SK-N-SH (cell line): ENCODE data around the gene VOPP1. TPM values are rescaled to one million over a fixed set of nuclear protein-coding genes. Genes with fewer than 3 reads are reported as not detected.

Experiments
- CTCF ChIA-PET: fragments of 300-600, 350-600 bp; formaldehyde crosslinking; extraction: SDS; loops from one replicate; lab custom pipeline; 2021; lab: Yijun Ruan, JAX
- POLR2A ChIA-PET: fragments of 350-600 bp; sonication (Branson Sonifier 250); formaldehyde crosslinking; extraction: SDS; loops from one replicate; lab custom pipeline; 2020; ENCODE audit warnings: antibody characterized with exemption, inconsistent platforms; lab: Yijun Ruan, JAX
- DNase-seq: peaks from one replicate; pipeline ENCODE4 v3.0.0; 2012
- H2AFZ ChIP-seq: fragments of 200-600 bp; sonication (generic); 2 replicates; pipeline ENCODE4 v1.8.1; 2016; ENCODE audit warnings: antibody characterized with exemption, mild to moderate bottlenecking, low read depth
- H3F3A ChIP-seq: fragments of 200-600 bp; sonication (generic); replicated peaks from 2 replicates; pipeline ENCODE3; 2016; ENCODE audit warnings: antibody characterized with exemption, mild to moderate bottlenecking; ENCODE audit not compliant: insufficient read depth
- H3K27ac ChIP-seq, 2 experiments: fragments of 200-500 bp in 1 of 2; fragments of 200-600 bp in 1 of 2; sonication (Bioruptor generic) in 1 of 2; sonication (generic), shearing (Covaris generic) in 1 of 2; 2 replicates each; pipeline versions ENCODE4 v1.5.1 to v1.6.1; 2014 to 2016; ENCODE audit warnings: low read depth in 2 of 2, inconsistent platforms in 1 of 2, low read length in 1 of 2, mild to moderate bottlenecking in 1 of 2, mixed read lengths in 1 of 2
- H3K27me3 ChIP-seq: fragments of 200-600 bp; sonication (generic), shearing (Covaris generic); 2 replicates; pipeline ENCODE4 v1.6.1; 2016; ENCODE audit warnings: mixed run types; ENCODE audit not compliant: insufficient read depth
- H3K36me3 ChIP-seq, 2 experiments: fragments of 200-500 bp in 1 of 2; fragments of 200-600 bp in 1 of 2; sonication (Bioruptor generic) in 1 of 2; sonication (generic) in 1 of 2; replicated peaks in 1 of 2; 2 replicates each; pipeline versions ENCODE3 to v1.5.1; 2014 to 2016; ENCODE audit warnings: low read length in 1 of 2, mild to moderate bottlenecking in 1 of 2; ENCODE audit not compliant: insufficient read depth in 2 of 2, control insufficient read depth in 1 of 2
- H3K4me1 ChIP-seq, 2 experiments: fragments of 200-500 bp in 1 of 2; fragments of 200-600 bp in 1 of 2; sonication (Bioruptor generic) in 1 of 2; sonication (generic), shearing (Covaris generic) in 1 of 2; 2 replicates each; pipeline versions ENCODE4 v1.5.1 to v1.6.1; 2014 to 2016; ENCODE audit warnings: low read depth in 1 of 2, low read length in 1 of 2, mixed run types in 1 of 2; ENCODE audit not compliant: insufficient read depth in 2 of 2, control insufficient read depth in 1 of 2
- H3K4me2 ChIP-seq: fragments of 200-600 bp; sonication (generic), shearing (Covaris generic); 2 replicates; pipeline ENCODE4 v1.6.1; 2017; ENCODE audit warnings: mixed run types
- H3K4me3 ChIP-seq, 2 experiments: fragments of 200-500 bp in 1 of 2; fragments of 200-600 bp in 1 of 2; sonication (Bioruptor generic) in 1 of 2; sonication (generic), shearing (Covaris generic) in 1 of 2; 2 replicates each; pipeline versions ENCODE4 v1.5.1 to v1.8.1; 2014 to 2016; ENCODE audit warnings: low read depth in 2 of 2, inconsistent platforms in 1 of 2, low read length in 1 of 2, mild to moderate bottlenecking in 1 of 2, mixed read lengths in 1 of 2, moderate library complexity in 1 of 2
- H3K79me2 ChIP-seq: fragments of 200-600 bp; sonication (generic); 2 replicates; pipeline ENCODE4 v1.8.1; 2017; ENCODE audit warnings: mild to moderate bottlenecking; ENCODE audit not compliant: insufficient read depth
- H3K9ac ChIP-seq: fragments of 200-600 bp; sonication (generic); 2 replicates; pipeline ENCODE4 v1.6.1; 2017; ENCODE audit warnings: mixed run types
- H3K9me2 ChIP-seq: fragments of 200-600 bp; sonication (generic); 2 replicates; pipeline ENCODE4 v1.6.1; 2017; ENCODE audit warnings: mixed run types
- H3K9me3 ChIP-seq: fragments of 200-600 bp; sonication (generic); 2 replicates; pipeline ENCODE4 v1.6.1; 2017; ENCODE audit warnings: mixed run types, mild to moderate bottlenecking, moderate library complexity
- H4K20me1 ChIP-seq: fragments of 200-600 bp; sonication (generic); 2 replicates; pipeline ENCODE4 v1.6.1; 2017; ENCODE audit warnings: mild to moderate bottlenecking, mixed run types; ENCODE audit not compliant: insufficient read depth
- FOXM1 ChIP-seq: IDR thresholded peaks from 2 replicates; pipeline ENCODE4 v1.4.0; 2012; ENCODE audit warnings: low read depth, mild to moderate bottlenecking
- RCOR1 ChIP-seq: fragments of 150-350 bp; IDR thresholded peaks from 2 replicates; pipeline ENCODE4 v1.6.1; 2017; ENCODE audit warnings: antibody characterized with exemption, low read length
- TEAD4 ChIP-seq: IDR thresholded peaks from 2 replicates; pipeline ENCODE4 v1.4.0; 2012; ENCODE audit warnings: mild to moderate bottlenecking, borderline replicate concordance; ENCODE audit not compliant: insufficient read depth
- YY1 ChIP-seq: IDR thresholded peaks from 2 replicates; pipeline ENCODE4 v1.4.0; 2012; ENCODE audit warnings: low read depth, mild to moderate bottlenecking
- WGBS: methylation state at CpG from one replicate; pipeline ENCODE4 v1.1.6; 2017; ENCODE audit warnings: low lambda C conversion rate; 5-methylcytosine and 5-hydroxymethylcytosine counted together
- polyA plus RNA-seq, 3 experiments: library from polyadenylated mRNA; depleted of rRNA; stranded (reverse); fragments of >200 nt; gene quantifications; 2 replicates each; pipeline ENCODE4 v1.2.3, GENCODE V29; 2012
- TF ChIP-seq, protein P1 (sequence below): IDR thresholded peaks from 2 replicates; pipeline ENCODE4; 2012
- TF ChIP-seq, protein P2 (sequence below): IDR thresholded peaks from 2 replicates; pipeline ENCODE4 v1.4.0; 2012; ENCODE audit warnings: low read depth, borderline replicate concordance
- TF ChIP-seq, protein P3 (sequence below): fragments of 150-350 bp; IDR thresholded peaks from 2 replicates; pipeline ENCODE4 v1.6.1; 2017; ENCODE audit warnings: antibody characterized with exemption, low read length, low read depth, borderline replicate concordance

Gene VOPP1
- polyA plus RNA-seq, 1 of the 3 experiments (the other 2 are of a cell fraction), result 69.5 TPM

DNA sequence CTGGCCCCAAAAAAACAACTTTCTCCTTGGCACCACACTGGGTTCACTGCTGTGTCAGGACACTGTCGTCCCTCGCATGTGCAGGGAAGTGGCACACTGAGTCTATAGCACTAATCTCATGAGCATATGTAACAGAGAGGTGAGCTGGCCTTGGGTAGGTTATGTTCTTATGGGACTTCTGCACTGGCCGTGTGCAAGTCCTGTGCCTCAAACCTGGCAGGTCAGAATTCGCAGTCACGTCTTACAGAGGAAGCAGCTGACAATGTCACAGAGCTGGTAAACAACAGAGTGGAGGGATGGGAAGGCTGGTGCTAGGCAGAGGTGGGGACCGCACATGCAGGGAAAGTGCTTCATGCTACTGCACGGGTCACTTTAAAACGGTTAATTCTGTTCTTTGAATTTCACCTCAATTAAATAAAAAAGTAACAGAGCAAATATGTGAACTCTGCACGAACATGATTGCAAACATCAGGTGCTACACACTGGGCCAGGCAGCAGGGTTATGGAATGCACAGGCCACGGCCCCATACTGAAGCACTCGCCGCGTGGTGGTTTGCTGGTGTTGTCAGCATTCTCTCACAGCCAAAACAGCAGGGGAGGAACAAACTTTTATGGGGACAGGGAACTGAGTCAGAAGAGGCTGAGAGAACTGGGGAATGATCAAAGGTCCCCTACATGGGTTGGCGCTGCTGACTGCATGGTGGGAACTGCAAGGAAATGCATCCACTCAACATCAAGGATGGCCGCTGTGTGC lies 54.2 kb downstream of the VOPP1 start:
- 97% methylated on average over 15 of the region's 15 CpGs for WGBS
- CTCF ChIA-PET, result interaction anchor here (1.2 to 1.5 kb wide), 2 partner anchors 16 to 86 kb away, joined by 3 to 5 read pairs; no protein-coding TSS in a partner anchor

DNA sequence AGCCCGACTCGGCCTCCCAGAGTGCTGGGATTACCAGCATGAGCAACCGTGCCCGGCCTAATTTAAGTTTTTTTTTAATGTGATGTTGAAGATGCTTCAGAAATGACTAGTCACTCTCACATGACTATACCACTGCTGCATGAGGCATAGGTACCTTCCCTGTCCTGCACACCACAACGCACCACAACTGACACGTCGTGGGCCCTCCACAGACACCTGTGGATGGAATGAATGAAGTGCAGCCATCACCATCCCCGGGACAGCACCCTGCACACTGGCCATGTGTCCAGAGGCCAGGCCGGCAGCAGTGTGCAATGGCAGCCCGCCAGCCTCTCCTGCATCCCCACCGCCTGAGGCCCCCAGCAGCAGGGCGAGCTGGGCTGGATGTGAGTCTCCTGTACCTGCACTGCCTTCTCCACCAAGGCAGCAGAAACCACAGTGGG lies 55.1 kb downstream of the VOPP1 start:
- TF ChIP-seq TEAD4, result no peak
- TF ChIP-seq, protein P1, sequence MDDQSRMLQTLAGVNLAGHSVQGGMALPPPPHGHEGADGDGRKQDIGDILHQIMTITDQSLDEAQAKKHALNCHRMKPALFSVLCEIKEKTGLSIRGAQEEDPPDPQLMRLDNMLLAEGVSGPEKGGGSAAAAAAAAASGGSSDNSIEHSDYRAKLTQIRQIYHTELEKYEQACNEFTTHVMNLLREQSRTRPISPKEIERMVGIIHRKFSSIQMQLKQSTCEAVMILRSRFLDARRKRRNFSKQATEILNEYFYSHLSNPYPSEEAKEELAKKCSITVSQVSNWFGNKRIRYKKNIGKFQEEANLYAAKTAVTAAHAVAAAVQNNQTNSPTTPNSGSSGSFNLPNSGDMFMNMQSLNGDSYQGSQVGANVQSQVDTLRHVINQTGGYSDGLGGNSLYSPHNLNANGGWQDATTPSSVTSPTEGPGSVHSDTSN, result no peak
- TF ChIP-seq FOXM1, result no peak
- Histone ChIP-seq H3K79me2 (peaks cover 66% of the 10 kb centered on the region), H3K4me2 (no peak overlapping the region), H4K20me1 (peaks cover 50% of the 10 kb centered on the region), H2AFZ (no peak overlapping the region), H3K4me1 (peaks cover 0 to 12% of the 10 kb centered on the region in 2 experiments; a peak in 1 of 4 replicates), H3F3A (no peaks in the 10 kb centered on the region), H3K9me3 (no peaks in the 10 kb centered on the region), H3K36me3 (peaks cover 57 to 58% of the 10 kb centered on the region in 2 experiments), H3K27ac (no peak overlapping the region), H3K9me2 (no peaks in the 10 kb centered on the region), H3K9ac (no peak overlapping the region), H3K27me3 (no peaks in the 10 kb centered on the region), H3K4me3 (no peak overlapping the region)
- ChIA-PET POLR2A (no interaction called here), CTCF (interaction anchor here (1.5 kb wide), 1 partner anchor 85 kb away, joined by 3 read pairs; no protein-coding TSS in a partner anchor)
- 74% methylated on average over 12 of the region's 12 CpGs for WGBS
- DNase-seq, result no peak

More for the DNA sequence above, 54.2 kb downstream of the VOPP1 start:
- peaks cover 0 to 20% of the 10 kb centered on the region in 2 experiments; a peak in 1 of 4 replicates for H3K4me1 ChIP-seq
- no peak overlapping the region for H3K4me3 ChIP-seq
- no peaks in the 10 kb centered on the region for H3K9me2 ChIP-seq
- H2AFZ ChIP-seq, result no peak overlapping the region
- no peak for DNase-seq
- POLR2A ChIA-PET, result no interaction called here
- no peaks in the 10 kb centered on the region for H3K27me3 ChIP-seq
- TF ChIP-seq YY1, result no peak
- TF ChIP-seq, protein P2, sequence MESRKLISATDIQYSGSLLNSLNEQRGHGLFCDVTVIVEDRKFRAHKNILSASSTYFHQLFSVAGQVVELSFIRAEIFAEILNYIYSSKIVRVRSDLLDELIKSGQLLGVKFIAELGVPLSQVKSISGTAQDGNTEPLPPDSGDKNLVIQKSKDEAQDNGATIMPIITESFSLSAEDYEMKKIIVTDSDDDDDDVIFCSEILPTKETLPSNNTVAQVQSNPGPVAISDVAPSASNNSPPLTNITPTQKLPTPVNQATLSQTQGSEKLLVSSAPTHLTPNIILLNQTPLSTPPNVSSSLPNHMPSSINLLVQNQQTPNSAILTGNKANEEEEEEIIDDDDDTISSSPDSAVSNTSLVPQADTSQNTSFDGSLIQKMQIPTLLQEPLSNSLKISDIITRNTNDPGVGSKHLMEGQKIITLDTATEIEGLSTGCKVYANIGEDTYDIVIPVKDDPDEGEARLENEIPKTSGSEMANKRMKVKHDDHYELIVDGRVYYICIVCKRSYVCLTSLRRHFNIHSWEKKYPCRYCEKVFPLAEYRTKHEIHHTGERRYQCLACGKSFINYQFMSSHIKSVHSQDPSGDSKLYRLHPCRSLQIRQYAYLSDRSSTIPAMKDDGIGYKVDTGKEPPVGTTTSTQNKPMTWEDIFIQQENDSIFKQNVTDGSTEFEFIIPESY, result no peak
- TF ChIP-seq RCOR1, result no peak
- no peak for TF ChIP-seq TEAD4
- TF ChIP-seq, protein P3, sequence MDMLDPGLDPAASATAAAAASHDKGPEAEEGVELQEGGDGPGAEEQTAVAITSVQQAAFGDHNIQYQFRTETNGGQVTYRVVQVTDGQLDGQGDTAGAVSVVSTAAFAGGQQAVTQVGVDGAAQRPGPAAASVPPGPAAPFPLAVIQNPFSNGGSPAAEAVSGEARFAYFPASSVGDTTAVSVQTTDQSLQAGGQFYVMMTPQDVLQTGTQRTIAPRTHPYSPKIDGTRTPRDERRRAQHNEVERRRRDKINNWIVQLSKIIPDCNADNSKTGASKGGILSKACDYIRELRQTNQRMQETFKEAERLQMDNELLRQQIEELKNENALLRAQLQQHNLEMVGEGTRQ, result no peak
- TF ChIP-seq, all 33 proteins: peak for 0
- Histone ChIP-seq H3K9ac (no peak overlapping the region), H3K36me3 (peaks cover 48 to 52% of the 10 kb centered on the region in 2 experiments), H3K4me2 (no peak overlapping the region), H3K9me3 (no peaks in the 10 kb centered on the region), H3F3A (no peaks in the 10 kb centered on the region), H3K27ac (no peak overlapping the region), H3K79me2 (peaks cover 70% of the 10 kb centered on the region), H4K20me1 (peaks cover 57% of the 10 kb centered on the region)
